HG02970 (cell line): ENCODE measurements around the gene ATG2B.

Source experiments
- ATAC-seq: cut with Tn5 transposase; IDR thresholded peaks from one replicate; pipeline ENCODE4 v1.9.1; 2021; ENCODE audit warnings: mild to moderate bottlenecking, moderate library complexity, moderate number of reproducible peaks; ENCODE audit not compliant: unreplicated experiment, low FRiP score

The ATG2B gene

DNA sequence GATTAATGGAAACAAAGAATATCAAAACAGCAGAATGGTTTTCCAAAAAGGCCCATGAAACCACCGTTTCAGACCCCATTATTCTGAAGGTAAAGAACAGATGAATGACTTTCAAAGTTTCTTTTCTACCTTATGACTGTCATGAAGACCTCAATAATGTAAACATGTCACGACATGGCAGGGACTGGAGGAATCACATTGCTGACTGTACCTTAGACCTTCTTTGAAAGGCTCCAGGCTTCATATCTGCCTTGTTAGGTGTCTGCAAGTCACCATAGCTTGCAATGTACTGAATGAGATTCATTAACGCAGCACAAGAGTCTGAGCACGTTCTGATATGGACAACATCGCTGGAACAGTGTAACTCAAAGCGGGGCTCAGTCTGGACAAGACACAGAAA, 52.2 kb downstream of the ATG2B start:
- ATAC-seq, result no peak

DNA sequence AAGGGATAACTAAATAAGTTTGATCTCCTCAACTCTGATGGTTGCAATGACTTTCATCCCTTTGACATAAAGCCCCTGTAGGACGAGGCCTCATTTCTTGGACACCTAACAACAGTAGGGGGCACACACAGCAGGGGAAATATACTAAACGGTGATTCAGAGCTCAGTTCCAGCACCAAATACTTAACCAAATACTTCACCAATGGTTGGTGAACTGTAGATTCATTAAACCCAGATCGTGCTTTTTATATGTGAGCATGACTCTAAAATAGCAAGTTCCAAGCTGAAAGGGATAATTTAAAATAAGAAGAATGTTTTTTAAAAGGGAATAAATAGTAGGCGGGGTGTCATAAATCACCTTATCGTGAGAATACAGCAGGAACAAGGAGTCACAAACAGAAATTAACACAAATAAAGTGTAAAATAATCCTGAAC, 53.2 kb downstream of the ATG2B start:
- ATAC-seq, result no peak

- ATAC-seq, result no peak
Observed at GRCh38 chr14:96309133-96309895, 53.8 kb downstream of the ATG2B start.

DNA sequence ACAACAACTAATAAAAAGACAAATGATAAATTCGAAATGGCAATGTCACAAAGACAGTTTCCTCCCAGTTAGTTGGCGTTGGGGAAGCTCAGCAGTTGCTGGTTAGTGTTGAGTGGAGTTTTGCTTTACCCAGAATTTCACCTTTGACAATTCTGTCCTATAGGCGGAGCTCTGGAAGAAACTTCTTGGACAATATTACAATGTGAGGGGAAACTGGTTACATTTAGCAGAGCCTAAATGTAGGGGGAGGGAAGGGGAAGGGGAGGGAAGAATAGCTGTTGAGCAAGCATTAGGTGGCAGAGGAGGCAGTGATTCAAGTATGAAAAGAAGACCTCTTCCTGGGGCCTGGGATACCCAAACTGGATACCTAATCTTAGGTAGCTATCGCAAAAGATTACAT, 55.7 kb downstream of the ATG2B start:
- ATAC-seq, result no peak

GRCh38 chr14:96304956-96305355, 58.2 kb downstream of the ATG2B start:
- ATAC-seq, result no peak

DNA sequence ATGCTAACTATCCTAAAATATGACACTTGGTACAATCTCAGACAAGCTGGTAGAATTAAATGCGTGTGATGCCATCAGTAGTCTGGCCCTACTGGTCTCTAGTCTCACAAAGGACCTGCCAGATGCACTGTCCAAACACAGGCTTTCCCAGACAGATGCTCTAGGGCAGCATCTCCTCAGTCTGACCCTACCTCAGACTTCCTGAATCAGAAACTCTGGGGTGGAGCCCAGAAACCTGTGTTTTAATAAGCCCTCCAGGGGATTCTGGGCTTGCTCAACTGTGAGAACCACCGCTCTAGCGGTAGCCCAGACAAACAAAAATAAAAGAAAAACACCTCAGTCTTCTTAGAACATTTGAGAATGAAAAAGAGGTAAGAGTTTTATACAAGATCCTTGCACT, 59.2 kb downstream of the ATG2B start:
- no peak for ATAC-seq

DNA sequence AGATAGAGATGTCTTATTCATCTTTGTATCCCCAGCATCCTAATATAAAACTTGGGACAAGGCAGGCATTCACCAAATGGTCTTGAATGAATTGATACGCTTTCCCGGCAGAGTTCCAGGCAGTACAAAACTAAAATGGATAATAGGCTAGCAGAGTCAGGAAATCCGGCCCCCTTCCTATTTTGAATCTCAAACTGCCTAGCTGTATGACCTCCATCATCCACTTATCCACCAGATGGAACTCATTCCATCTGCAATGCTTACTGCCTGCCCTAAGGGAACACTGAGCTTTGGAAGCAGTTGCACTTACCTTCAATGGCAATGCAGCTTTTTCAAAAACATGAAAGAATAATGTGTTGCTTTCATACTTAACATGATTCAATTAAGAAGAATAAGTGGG, 63.7 kb downstream of the ATG2B start:
- no peak for ATAC-seq

DNA sequence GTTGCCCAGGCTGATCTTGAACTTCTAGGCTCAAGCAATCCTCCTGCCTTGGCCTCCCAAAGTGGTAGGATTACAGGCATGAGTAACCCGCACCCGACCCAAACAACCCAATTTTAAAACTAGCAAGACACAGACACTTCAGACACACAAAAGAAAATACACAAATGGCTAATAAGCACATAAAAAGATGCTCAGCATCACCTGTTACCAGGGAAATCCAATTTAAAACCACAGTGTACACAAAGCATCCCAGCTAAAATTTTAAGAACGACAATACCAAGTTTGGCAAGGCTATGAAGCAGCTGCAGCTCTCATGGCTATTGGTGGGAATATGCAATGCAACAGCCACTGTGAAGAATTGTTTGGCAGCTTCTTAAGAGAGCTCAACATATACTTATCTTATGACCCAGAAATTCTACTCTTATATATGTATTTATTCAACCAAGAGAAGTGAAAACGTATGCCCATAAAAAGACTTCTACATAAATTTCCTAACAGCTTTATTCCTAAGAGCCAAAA, 65.1 kb downstream of the ATG2B start:
- no peak for ATAC-seq

DNA sequence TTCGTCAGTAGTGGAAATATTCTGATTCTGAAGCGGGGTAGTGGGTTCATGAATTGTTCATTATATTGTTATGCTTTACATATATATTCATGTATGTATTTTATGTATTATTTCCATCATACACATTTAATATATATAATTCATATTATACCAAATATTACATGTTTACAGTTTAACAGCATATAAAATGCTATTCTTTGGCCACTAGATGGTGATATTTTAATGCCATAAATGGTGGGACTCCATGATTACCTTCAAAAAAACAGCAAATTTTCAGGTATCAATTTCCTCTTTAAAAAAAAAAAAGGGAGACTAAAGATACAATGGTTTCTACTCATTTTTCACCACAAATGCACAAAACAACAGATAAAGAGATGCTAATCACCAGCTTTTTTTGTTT, 66.1 kb downstream of the ATG2B start:
- no peak for ATAC-seq

GRCh38 chr14:96294246-96294645, 68.9 kb downstream of the ATG2B start:
- no peak for ATAC-seq

GRCh38 chr14:96287856-96288255, 75.3 kb downstream of the ATG2B start:
- ATAC-seq, result no peak

DNA sequence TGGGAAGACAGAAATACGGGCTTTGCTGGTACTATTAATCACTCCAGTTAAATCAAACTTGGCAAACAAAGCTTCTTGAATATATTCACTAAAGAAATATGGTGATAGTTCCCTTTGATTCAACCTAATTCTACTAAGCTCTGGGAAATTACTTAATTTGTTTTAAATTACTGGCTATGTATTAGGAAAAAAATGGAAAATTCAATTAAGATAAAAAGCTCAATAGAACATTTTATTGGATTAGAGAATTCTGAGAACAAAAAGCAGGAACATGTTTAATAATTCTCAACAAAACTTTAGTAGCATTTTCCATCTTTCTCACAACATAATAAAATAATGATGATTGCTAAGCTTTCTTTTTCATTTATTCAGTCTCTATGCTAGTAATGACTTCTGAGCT, 76.9 kb downstream of the ATG2B start:
- no peak for ATAC-seq

- ATAC-seq, result no peak
Observed at GRCh38 chr14:96285667-96286066, 77.5 kb downstream of the ATG2B start.

- ATAC-seq, result no peak
Observed at GRCh38 chr14:96284430-96284829, 78.7 kb downstream of the ATG2B start.

GRCh38 chr14:96284008-96284407, 79.1 kb downstream of the ATG2B start:
- no peak for ATAC-seq

DNA sequence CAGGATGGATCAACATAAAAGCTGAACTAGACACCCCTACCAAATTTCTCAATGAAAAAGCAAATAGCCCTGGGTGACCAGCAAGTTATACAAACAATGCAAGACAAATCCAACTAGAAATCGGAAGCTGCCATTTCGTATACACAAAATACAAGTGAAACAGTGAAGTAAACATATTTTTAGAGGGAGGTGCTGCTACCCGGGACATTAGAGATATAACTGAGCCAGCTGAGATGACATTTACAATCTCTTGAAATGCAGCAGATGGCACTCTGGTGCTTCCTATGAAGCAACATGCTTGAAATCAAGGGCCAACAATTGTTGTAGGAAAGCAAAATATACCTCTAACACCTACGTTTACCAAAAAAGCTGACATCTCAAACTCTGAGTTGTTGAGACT, 81.7 kb downstream of the ATG2B start:
- no peak for ATAC-seq

GRCh38 chr14:96280104-96280503, 83.0 kb downstream of the ATG2B start:
- ATAC-seq, result no peak

GRCh38 chr14:96279564-96279963, 83.6 kb downstream of the ATG2B start:
- no peak for ATAC-seq

- ATAC-seq, result no peak
Observed at GRCh38 chr14:96277890-96278289, 85.3 kb downstream of the ATG2B start.

DNA sequence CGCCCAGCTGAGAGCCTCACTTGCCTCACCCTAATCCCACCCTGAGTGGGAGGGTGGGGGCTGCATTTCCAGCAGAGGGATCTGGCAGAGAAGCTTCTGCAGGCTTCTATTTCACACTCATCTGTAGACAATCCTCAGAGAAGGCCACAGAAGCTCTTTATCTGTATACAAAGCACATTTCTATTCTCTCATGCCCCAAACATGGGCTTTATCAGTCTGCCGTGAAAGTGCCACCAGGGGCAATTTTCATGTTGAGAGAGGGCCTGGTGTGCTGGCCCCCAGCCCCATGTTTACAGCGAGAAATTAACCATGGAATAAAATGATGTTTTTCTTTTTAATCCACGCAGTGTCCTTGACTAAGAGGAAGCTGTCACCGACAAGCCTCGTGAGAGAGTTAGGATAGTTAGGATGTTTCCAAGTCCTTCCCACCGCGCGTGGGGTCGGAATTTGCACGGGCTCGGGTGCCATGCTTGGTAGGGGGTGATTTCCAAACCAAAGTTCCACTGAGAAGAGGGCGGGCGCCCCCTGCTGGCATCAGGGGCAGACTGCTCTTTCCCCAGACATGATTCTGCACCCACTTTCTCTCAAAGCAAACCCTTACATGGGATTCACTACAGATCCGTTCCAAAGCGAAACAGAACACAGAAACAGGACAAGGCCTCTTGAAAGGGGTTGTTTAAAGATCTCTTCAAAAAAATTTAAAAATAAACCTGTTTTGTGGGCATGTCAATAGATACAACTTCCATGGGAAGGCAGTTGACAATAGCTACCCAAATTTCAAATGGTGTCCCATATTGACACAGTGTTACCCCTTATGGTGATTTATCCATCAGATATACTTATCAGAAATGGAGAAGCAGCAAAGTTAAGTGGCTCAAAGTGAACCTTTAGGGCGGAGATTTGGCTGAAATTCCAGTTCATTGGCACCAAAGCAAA, 87.7 kb downstream of the ATG2B start:
- ATAC-seq, result no peak

GRCh38 chr14:96274543-96274942, 88.6 kb downstream of the ATG2B start:
- no peak for ATAC-seq
